GM13977 (cell line): ENCODE results near the gene P4HB.
A peak's percentile ranks its signal among the peaks of the same experiment; 100 is the strongest.

ENCODE experiments used
- DNase-seq: peaks from one replicate; pipeline ENCODE4 v3.0.0; 2012; ENCODE audit warnings: low spot score
- in situ Hi-C: fragments of 300-500 bp; cut with MboI; formaldehyde crosslinking; loops from one replicate; pipeline ENCODE4 v1.12.0; 2022; ENCODE audit warnings: low sequenced_read_pairs, low pct_unique_long_range_greater_than_20kb, mixed read lengths, inconsistent platforms; ENCODE audit not compliant: unreplicated experiment
- TF ChIP-seq, protein P1 (sequence below): IDR thresholded peaks from 2 replicates; pipeline ENCODE4 v1.5.1; 2012; ENCODE audit warnings: mild to moderate bottlenecking, control low read depth; ENCODE audit not compliant: insufficient read depth; ENCODE audit errors: extremely low read depth, missing control alignments

P4HB gene

GRCh38 chr17:81821603-81822311 is 38.6 kb downstream of the P4HB start:
- TF ChIP-seq, protein P1, sequence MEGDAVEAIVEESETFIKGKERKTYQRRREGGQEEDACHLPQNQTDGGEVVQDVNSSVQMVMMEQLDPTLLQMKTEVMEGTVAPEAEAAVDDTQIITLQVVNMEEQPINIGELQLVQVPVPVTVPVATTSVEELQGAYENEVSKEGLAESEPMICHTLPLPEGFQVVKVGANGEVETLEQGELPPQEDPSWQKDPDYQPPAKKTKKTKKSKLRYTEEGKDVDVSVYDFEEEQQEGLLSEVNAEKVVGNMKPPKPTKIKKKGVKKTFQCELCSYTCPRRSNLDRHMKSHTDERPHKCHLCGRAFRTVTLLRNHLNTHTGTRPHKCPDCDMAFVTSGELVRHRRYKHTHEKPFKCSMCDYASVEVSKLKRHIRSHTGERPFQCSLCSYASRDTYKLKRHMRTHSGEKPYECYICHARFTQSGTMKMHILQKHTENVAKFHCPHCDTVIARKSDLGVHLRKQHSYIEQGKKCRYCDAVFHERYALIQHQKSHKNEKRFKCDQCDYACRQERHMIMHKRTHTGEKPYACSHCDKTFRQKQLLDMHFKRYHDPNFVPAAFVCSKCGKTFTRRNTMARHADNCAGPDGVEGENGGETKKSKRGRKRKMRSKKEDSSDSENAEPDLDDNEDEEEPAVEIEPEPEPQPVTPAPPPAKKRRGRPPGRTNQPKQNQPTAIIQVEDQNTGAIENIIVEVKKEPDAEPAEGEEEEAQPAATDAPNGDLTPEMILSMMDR: peak; percentile 4
- in situ Hi-C loops: no loop called here
- DNase-seq: no peak

DNA sequence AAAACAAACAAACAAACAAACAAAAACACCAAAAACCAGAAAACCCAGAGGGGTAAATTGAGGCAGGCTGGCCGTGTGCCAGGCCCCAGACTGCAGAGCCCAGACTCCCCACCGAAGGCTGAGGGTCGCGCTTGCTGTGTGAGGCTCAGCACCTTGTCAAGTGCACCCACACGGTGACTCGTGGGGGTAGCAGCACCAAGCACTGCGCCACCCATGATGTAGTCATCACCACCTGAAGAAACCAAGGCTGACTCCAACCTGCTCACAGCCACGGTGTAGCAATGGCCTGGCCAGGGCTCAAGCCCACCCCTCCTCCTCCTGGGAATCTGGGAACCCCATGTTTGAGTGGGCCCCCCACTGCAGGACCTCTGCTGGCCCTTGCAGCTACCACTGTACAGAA is 39.2 kb downstream of the P4HB start:
- TF ChIP-seq, protein P1: no peak
- in situ Hi-C loops: no loop called here
- DNase-seq: no peak

DNA sequence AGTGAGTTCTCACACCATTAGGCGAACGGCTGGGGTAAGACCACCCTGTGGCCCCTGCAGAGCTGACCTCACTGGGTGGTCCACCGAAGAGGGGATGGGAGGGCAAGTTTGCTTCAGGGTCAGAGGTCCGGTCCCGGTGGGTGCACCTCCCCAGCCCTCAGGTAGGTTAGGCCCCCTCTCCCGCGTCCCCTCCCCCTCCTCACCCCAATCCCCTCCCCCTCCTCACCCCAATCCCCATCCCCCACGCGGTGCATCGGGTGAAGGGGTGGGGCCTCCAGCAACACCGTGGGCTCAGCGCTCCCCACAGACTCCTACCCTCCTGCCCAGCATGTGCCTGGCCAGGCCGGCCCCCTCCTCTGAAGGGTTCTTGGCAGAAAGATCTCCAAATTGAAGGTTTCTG is 40.6 kb downstream of the P4HB start:
- TF ChIP-seq, protein P1: no peak
- in situ Hi-C loops: no loop called here
- no peak for DNase-seq

DNA sequence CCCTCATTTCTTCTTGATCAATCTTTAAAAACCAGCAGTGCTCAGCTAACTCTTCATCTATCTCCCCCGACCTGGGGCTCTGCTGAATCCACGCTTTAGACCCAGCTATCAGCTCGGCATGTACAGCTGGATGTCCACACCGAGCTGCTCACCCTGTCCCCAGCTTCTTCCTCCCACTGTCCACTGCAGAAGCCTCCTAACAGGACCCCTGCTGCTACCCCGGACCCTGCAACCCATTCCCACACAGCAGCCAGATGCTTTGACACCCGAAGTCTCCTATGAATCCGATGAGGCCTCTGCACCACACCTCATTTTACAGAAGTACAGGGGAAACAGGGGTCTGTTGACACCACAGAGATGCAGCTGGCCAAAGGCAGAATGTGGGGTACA is 42.6 kb downstream of the P4HB start:
- TF ChIP-seq, protein P1: no peak
- no peak for DNase-seq
- in situ Hi-C loops: no loop called here

DNA sequence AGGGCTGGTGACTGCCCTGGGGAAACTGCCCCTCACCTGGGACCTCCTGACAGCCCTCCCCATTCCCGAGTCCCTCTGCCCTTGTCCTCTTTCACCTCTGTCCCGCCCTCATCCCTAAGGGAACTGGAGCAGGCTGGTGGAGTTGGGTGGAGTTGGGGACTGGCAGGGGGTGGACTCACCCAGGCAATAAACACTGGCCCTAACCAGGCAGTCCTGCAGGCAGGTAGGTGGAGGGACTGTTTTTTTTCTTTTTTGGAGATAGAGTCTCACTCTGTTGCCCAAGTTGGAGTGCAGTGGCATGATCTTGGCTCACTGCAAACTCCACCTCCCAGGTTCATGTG is 44.7 kb downstream of the P4HB start:
- no peak for DNase-seq
- TF ChIP-seq, protein P1: no peak
- in situ Hi-C loops: no loop called here

GRCh38 chr17:81814748-81815645 is 45.3 kb downstream of the P4HB start:
- in situ Hi-C loops: no loop called here
- TF ChIP-seq, protein P1: no peak
- no peak for DNase-seq
